Fibroblast of lung (primary cell): ENCODE measurements around the gene TBRG4. TPM values are rescaled to one million over a fixed set of nuclear protein-coding genes. Genes with fewer than 3 reads are reported as not detected.

Experiments
- DNase-seq, 2 donors: peaks; one replicate each; pipeline versions ENCODE4 v3.0.0 to v3.0.0-alpha.2; 2010; ENCODE audit warnings: low read depth in 2 of 2
- H2AFZ ChIP-seq: 2 replicates; pipeline ENCODE4 v1.5.1; 2012; ENCODE audit warnings: low read length, control low read depth, inconsistent platforms
- H3K27ac ChIP-seq: 2 replicates; pipeline ENCODE4 v1.5.1; 2011; ENCODE audit warnings: low read length, control low read depth; ENCODE audit not compliant: insufficient read depth
- H3K27me3 ChIP-seq: 2 replicates; pipeline ENCODE4 v1.5.1; 2011; ENCODE audit warnings: mild to moderate bottlenecking, low read length; ENCODE audit not compliant: control insufficient read depth, insufficient read depth
- H3K36me3 ChIP-seq: 2 replicates; pipeline ENCODE4 v1.5.1; 2011; ENCODE audit warnings: low read length; ENCODE audit not compliant: control insufficient read depth, insufficient read depth
- H3K4me1 ChIP-seq: 2 replicates; pipeline ENCODE4 v1.5.1; 2011; ENCODE audit warnings: low read length; ENCODE audit not compliant: control insufficient read depth, insufficient read depth; ENCODE audit errors: extremely low read depth
- H3K4me2 ChIP-seq: 2 replicates; pipeline ENCODE4 v1.5.1; 2011; ENCODE audit warnings: low read length, control low read depth; ENCODE audit not compliant: insufficient read depth; ENCODE audit errors: extremely low read depth
- H3K4me3 ChIP-seq, 4 experiments: fragments of 200-600 bp in 1 of 4; sonication (generic) in 1 of 4; replicated peaks in 1 of 4; 2 replicates each; pipeline ENCODE4 v1.5.1; 2011 to 2016; ENCODE audit warnings: low read length in 4 of 4, low read depth in 3 of 4, mild to moderate bottlenecking in 3 of 4, control low read depth in 2 of 4, inconsistent platforms in 1 of 4, mixed read lengths in 1 of 4; ENCODE audit not compliant: insufficient read depth in 1 of 4; ENCODE audit errors: control extremely low read depth in 1 of 4
- H3K79me2 ChIP-seq: 2 replicates; pipeline ENCODE4 v1.5.1; 2012; ENCODE audit warnings: mild to moderate bottlenecking, low read length, inconsistent platforms; ENCODE audit not compliant: control insufficient read depth, insufficient read depth
- H3K9ac ChIP-seq: 2 replicates; pipeline ENCODE4 v1.5.1; 2011; ENCODE audit warnings: mild to moderate bottlenecking, low read length, control low read depth; ENCODE audit not compliant: insufficient read depth
- H3K9me3 ChIP-seq: 2 replicates; pipeline ENCODE4 v1.5.1; 2012; ENCODE audit warnings: low read depth, low read length; ENCODE audit not compliant: control insufficient read depth, insufficient read depth
- H4K20me1 ChIP-seq: 2 replicates; pipeline ENCODE4 v1.5.1; 2011; ENCODE audit warnings: low read length; ENCODE audit not compliant: control insufficient read depth, insufficient read depth; ENCODE audit errors: extremely low read depth
- EZH2 ChIP-seq: IDR thresholded peaks from 2 replicates; pipeline ENCODE4 v1.5.1; 2012; ENCODE audit warnings: low read length, control low read depth, mild to moderate bottlenecking; ENCODE audit errors: missing control alignments
- polyA plus RNA-seq, 2 donors: library from polyadenylated mRNA; depleted of rRNA in 1 of 2; stranded (reverse) in 1 of 2; unstranded in 1 of 2; fragments of >200 nt; gene quantifications; 2 replicates each; pipeline ENCODE4 v1.2.1, GENCODE V29; 2011 to 2012; ENCODE audit warnings: missing spikeins in 1 of 2
- total RNA-seq: library from RNA; depleted of rRNA; stranded (reverse); fragments of >200 nt; gene quantifications from 2 replicates; pipeline ENCODE4 v1.2.1, GENCODE V29; 2014
- TF ChIP-seq, protein P1 (sequence below), 2 donors: IDR thresholded peaks in 1 of 2; conservative IDR thresholded peaks in 1 of 2; 1 replicate in 1 of 2; 2 replicates in 1 of 2; pipeline ENCODE4 v1.5.1; 2011 to 2012; ENCODE audit warnings: low read length in 2 of 2, control low read depth in 1 of 2, inconsistent platforms in 1 of 2, low read depth in 1 of 2, mild to moderate bottlenecking in 1 of 2

TBRG4 gene
- total and polyA plus RNA-seq, 2 donors (not counting 1 experiment from before 2014, with no cell fraction given), result 27.4 to 52.2 TPM

DNA sequence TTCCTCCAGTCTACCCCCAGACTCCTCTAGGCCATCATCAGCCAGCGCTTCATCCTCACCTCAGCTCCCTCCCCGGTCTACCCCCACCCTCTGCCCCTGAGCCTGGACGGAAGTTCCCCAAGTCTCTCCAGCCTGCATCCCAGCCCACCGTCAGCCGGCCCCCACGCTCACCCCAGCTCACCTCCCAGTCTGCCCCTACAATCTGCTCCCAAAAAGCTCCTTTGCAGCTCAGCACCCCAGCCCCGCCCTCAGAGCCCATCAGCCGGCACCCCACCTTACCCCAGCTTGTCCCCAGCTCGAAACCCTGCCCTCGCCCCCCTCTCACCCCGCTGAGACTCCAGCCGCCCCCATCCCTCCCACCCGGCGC is 45.8 kb upstream of the TBRG4 start:
- Histone ChIP-seq H3K9me3 (no peaks in the 10 kb centered on the region), H3K79me2 (no peaks in the 10 kb centered on the region), H3K9ac (no peak overlapping the region), H3K36me3 (no peaks in the 10 kb centered on the region), H3K27ac (no peak overlapping the region), H2AFZ (no peak overlapping the region), H4K20me1 (no peaks in the 10 kb centered on the region), H3K27me3 (peaks cover 19% of the 10 kb centered on the region), H3K4me1 (no peaks in the 10 kb centered on the region), H3K4me3 (no peak overlapping the region), H3K4me2 (no peak overlapping the region)
- no peak for DNase-seq
- no peak for TF ChIP-seq EZH2
- TF ChIP-seq, protein P1, sequence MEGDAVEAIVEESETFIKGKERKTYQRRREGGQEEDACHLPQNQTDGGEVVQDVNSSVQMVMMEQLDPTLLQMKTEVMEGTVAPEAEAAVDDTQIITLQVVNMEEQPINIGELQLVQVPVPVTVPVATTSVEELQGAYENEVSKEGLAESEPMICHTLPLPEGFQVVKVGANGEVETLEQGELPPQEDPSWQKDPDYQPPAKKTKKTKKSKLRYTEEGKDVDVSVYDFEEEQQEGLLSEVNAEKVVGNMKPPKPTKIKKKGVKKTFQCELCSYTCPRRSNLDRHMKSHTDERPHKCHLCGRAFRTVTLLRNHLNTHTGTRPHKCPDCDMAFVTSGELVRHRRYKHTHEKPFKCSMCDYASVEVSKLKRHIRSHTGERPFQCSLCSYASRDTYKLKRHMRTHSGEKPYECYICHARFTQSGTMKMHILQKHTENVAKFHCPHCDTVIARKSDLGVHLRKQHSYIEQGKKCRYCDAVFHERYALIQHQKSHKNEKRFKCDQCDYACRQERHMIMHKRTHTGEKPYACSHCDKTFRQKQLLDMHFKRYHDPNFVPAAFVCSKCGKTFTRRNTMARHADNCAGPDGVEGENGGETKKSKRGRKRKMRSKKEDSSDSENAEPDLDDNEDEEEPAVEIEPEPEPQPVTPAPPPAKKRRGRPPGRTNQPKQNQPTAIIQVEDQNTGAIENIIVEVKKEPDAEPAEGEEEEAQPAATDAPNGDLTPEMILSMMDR (conservative IDR thresholded peaks at IDR 0.05 in 1 of 2, IDR thresholded peaks at IDR 0.05 in 1 of 2; ENCODE audit: low read depth in 1 of 2, low read length in 2 of 2), result no peak

DNA sequence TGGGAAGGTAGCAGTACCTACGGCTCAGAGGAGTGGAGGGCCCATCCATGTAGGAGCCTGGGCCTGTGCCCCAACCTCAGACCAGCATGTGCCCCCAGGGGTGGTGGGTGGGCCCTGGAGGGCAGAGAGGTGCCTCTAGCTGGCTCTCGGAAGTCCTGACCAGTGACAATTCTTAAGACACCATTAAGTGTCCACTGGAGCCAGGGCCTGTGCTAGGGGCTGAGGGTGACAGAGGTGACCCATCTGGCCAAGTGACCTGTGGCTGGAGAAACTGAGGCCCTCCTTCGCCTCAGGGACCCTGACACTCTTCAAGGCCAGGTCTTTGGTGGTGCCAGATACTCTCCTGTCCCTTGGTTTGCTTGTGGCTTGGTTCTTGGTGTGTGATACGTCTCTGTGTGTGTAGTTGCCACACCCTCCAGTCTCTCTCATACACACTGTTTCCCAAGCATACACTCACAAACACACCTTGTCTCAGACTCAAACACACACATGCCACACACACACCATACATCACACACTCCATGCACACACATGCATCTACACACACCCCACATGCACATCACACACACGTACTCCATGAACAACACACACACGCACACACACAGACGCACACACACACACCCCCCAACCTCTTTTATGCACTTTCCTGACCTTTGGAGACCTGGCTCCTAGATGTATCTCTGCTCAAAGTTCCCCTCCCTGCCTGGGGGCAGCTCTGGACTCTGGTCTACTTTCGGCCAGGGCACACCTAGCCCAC is 45.2 kb upstream of the TBRG4 start:
- no peak for DNase-seq

DNA sequence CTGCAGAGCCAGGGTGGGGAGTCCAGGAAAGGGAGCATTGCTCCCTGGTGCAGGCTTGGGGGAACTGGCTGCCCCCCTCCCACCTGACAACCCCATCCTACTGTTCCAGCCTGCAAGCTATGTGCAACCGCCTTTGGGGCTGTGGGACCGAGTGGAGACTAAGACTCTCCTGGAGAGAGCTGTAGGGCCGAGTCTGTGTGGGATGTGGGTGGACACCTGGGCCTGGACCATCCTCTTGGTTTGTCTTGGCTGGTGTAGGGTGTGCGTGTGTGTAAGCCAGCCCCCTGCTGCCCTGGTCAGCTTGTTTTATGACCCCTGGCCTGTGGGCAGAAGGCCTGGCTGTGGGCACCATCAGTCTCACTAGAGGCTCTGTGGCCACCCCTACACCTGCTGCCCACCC is 44.4 kb upstream of the TBRG4 start:
- Histone ChIP-seq H3K4me2 (no peak overlapping the region), H2AFZ (no peak overlapping the region), H3K4me3 (no peak overlapping the region), H3K27me3 (peaks cover 19% of the 10 kb centered on the region), H3K36me3 (no peaks in the 10 kb centered on the region), H3K4me1 (no peaks in the 10 kb centered on the region), H3K27ac (no peak overlapping the region), H3K79me2 (no peaks in the 10 kb centered on the region), H4K20me1 (no peaks in the 10 kb centered on the region), H3K9me3 (no peaks in the 10 kb centered on the region), H3K9ac (no peak overlapping the region)
- TF ChIP-seq EZH2, result no peak
- TF ChIP-seq, protein P1 (conservative IDR thresholded peaks at IDR 0.05 in 1 of 2, IDR thresholded peaks at IDR 0.05 in 1 of 2; ENCODE audit: low read depth in 1 of 2, low read length in 2 of 2), result no peak
- DNase-seq, result no peak

More for the DNA sequence above, 45.2 kb upstream of the TBRG4 start:
- TF ChIP-seq EZH2, result no peak
- TF ChIP-seq, protein P1 (conservative IDR thresholded peaks at IDR 0.05 in 1 of 2, IDR thresholded peaks at IDR 0.05 in 1 of 2; ENCODE audit: low read depth in 1 of 2, low read length in 2 of 2), result no peak
- H3K36me3 ChIP-seq, result no peaks in the 10 kb centered on the region
- H3K4me1 ChIP-seq, result no peaks in the 10 kb centered on the region
- H3K27ac ChIP-seq, result no peak overlapping the region
- no peak overlapping the region for H3K4me2 ChIP-seq
- H3K27me3 ChIP-seq, result peaks cover 19% of the 10 kb centered on the region
- no peak overlapping the region for H3K9ac ChIP-seq
- no peak overlapping the region for H3K4me3 ChIP-seq
- H2AFZ ChIP-seq, result no peak overlapping the region
- H3K9me3 ChIP-seq, result no peaks in the 10 kb centered on the region
- H3K79me2 ChIP-seq, result no peaks in the 10 kb centered on the region
- H4K20me1 ChIP-seq, result no peaks in the 10 kb centered on the region
